NB4 (cell line): Measurements from ENCODE around the gene IFFO2.

Source experiments
- DNase-seq: peaks from one replicate; pipeline ENCODE4 v3.0.0; 2010; ENCODE audit warnings: low read depth
- H3K4me3 ChIP-seq: one replicate; pipeline ENCODE4 v1.5.1; 2011; ENCODE audit warnings: mild to moderate bottlenecking, low read depth, low read length, moderate library complexity
- MAX ChIP-seq: IDR thresholded peaks from 2 replicates; pipeline ENCODE4 v1.6.1; 2011; ENCODE audit warnings: low read depth, low read length
- MYC ChIP-seq: IDR thresholded peaks from 2 replicates; pipeline ENCODE4 v1.6.1; 2011; ENCODE audit warnings: low read depth, low read length
- POLR2A ChIP-seq: IDR thresholded peaks from 2 replicates; pipeline ENCODE4 v1.6.1; 2011; ENCODE audit warnings: mild to moderate bottlenecking; ENCODE audit not compliant: insufficient read length; ENCODE audit errors: extremely low read depth
- TF ChIP-seq, protein P1 (sequence below): IDR thresholded peaks from one replicate; pipeline ENCODE4 v1.5.1; 2012; ENCODE audit warnings: low read depth, low read length

IFFO2 gene

GRCh38 chr1:18919197-18919905 is 37.1 kb downstream of the IFFO2 start:
- TF ChIP-seq, protein P1, sequence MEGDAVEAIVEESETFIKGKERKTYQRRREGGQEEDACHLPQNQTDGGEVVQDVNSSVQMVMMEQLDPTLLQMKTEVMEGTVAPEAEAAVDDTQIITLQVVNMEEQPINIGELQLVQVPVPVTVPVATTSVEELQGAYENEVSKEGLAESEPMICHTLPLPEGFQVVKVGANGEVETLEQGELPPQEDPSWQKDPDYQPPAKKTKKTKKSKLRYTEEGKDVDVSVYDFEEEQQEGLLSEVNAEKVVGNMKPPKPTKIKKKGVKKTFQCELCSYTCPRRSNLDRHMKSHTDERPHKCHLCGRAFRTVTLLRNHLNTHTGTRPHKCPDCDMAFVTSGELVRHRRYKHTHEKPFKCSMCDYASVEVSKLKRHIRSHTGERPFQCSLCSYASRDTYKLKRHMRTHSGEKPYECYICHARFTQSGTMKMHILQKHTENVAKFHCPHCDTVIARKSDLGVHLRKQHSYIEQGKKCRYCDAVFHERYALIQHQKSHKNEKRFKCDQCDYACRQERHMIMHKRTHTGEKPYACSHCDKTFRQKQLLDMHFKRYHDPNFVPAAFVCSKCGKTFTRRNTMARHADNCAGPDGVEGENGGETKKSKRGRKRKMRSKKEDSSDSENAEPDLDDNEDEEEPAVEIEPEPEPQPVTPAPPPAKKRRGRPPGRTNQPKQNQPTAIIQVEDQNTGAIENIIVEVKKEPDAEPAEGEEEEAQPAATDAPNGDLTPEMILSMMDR, result no peak
- no peak for TF ChIP-seq POLR2A
- no peak for TF ChIP-seq MAX
- TF ChIP-seq MYC, result no peak
- no peak for DNase-seq
- no peak overlapping the region for H3K4me3 ChIP-seq

DNA sequence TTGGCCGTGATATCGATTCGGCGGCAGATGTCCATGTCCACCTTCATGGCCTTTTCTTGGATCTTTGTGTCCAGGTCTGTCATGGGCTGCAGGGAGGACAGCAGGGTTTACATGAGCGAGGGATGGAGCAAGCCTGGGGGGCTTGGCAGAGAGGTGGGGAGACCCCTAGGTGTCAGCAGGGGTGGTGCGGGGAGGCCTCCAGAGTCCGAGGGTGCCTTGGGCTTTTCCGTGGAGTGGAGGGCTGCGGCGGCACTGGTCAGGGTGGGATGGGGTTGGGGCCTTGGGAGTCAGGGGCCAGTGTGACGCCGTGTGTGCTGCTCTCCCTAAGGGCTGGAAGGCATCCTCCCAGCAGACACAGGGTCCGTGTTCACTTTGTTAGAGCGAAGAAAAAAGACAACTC is 38.1 kb downstream of the IFFO2 start:
- TF ChIP-seq, protein P1, result no peak
- no peak for TF ChIP-seq MYC
- no peak for TF ChIP-seq MAX
- no peak for TF ChIP-seq POLR2A
- DNase-seq, result no peak
- H3K4me3 ChIP-seq, result no peak overlapping the region

DNA sequence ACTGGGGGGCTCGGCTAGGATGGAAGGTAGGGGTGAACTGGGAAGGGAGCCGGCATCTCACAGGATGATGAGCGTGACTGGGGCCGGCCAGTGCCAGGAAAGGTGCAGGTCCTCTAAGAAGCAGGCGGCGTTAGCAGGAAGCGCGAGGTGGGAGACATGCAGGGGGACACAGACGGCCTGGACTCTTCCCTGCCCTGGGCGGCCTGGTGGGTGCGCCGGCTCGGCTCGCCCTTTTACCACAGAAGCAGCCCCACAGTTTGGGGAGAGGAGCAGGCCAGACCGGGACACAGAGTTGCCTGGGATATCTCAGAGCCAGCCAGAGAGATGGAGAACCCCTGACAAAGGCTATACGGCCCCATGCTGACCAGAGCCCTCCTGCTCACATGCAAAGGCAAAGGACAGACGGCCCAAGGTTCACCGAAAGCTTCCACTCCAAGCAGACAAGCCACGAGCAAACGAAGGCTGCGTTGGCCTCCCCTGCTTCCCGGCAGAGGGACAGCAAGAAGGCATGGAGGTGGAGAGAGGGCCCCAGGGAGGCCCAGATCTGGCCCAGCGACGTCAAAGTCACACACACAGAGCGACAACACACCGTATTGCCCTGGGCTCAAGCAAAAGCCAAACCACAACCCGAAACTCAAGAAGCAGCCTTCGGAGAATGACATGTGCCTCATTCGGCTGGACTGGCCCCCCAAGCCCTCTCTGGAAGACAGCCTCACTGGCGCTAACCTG is 39.2 kb downstream of the IFFO2 start:
- TF ChIP-seq MAX, result no peak
- TF ChIP-seq, protein P1, result no peak
- no peak for TF ChIP-seq MYC
- TF ChIP-seq POLR2A, result no peak
- H3K4me3 ChIP-seq, result no peak overlapping the region

GRCh38 chr1:18915341-18915740 is 41.1 kb downstream of the IFFO2 start:
- DNase-seq, result no peak
- H3K4me3 ChIP-seq, result no peak overlapping the region
- TF ChIP-seq MAX, result no peak
- TF ChIP-seq, protein P1, result no peak
- no peak for TF ChIP-seq POLR2A
- no peak for TF ChIP-seq MYC

More for the DNA sequence above, 39.2 kb downstream of the IFFO2 start:
- no peak for DNase-seq

DNA sequence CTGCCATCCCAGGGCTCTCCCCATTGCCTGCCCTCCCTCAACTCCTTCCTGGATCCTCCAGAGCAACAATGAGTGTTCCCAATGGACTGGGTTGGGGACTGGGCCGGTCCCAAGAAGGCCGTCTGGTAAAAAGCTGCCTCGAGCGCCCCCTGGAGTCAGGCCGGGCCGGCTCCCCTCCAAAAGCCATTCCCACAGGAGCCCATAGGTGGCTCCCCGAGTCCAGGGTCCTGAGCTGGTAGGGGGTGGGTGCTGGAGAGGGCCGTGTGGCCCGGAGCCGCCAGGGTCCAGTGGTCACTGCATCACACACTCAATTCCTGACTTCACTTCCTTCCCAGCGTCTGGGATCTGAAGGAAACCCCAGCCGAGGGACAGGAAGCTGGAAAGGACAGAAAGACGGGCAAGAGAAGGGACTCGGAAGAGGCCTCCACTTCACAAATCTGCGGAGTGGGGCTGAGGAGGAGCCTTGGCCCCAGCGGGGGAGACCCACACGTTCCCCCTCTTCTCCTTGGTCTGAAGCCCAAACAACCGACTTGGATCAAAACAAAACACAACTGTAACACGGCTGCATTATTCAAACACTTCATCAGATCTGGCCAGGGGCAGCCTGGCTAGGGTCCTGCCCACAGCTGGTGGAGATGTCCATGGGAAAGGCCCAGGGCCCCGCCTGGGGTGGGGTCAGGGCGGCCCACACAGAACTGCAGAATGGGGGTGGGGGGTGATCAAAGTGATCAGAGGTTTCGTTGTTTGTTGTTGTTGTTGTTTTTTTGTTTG is 43.2 kb downstream of the IFFO2 start:
- H3K4me3 ChIP-seq, result no peak overlapping the region
- DNase-seq, result peak; percentile 78
- TF ChIP-seq MAX, result no peak
- TF ChIP-seq, protein P1, result peak; percentile 99
